Motor neuron (in vitro differentiated cells): ENCODE data around the gene CDT1. TPM values are rescaled to one million over a fixed set of nuclear protein-coding genes. Genes with fewer than 3 reads are reported as not detected.

Experiments used
- ATAC-seq, 8 experiments: fragments of 200-7000 bp; cut with Tn5 transposase; replicated peaks in 6 of 8; 2 replicates each; pipeline ENCODE4 v1.8.0; 2021; ENCODE audit warnings: mild to moderate bottlenecking in 8 of 8, moderate library complexity in 8 of 8
- H3K27ac ChIP-seq, 2 donors: fragments of 250-450 bp; sonication (Bioruptor Pico); 2 replicates each; pipeline ENCODE4 v1.9.0; 2021; ENCODE audit warnings: antibody characterized with exemption in 2 of 2, mild to moderate bottlenecking in 2 of 2, moderate library complexity in 1 of 2
- H3K4me1 ChIP-seq, 2 donors: fragments of 250-450 bp; sonication (Bioruptor Pico); replicated peaks in 1 of 2; 2 replicates each; pipeline ENCODE4 v1.6.1; 2021; ENCODE audit warnings: antibody characterized with exemption in 2 of 2, mild to moderate bottlenecking in 2 of 2, moderate library complexity in 1 of 2
- H3K4me3 ChIP-seq, 5 donors: fragments of 250-450 bp; sonication (Bioruptor Pico); 2 replicates each; pipeline ENCODE4 v1.9.0; 2021; ENCODE audit warnings: antibody characterized with exemption in 5 of 5, mild to moderate bottlenecking in 5 of 5, moderate library complexity in 4 of 5
- WGBS, 10 experiments: fragments of 450-650 bp; shearing (Covaris generic); methylation state at CpG; one replicate each; pipeline ENCODE4 v1.0.0; 2022; 5-methylcytosine and 5-hydroxymethylcytosine counted together
- in situ Hi-C, 9 experiments: fragments of 400-800 bp; cut with MboI; loops; one replicate each; pipeline ENCODE4 v1.15.0; 2021; ENCODE audit warnings: low sequenced_read_pairs in 9 of 9, low pct_unique_long_range_greater_than_20kb in 2 of 9; ENCODE audit not compliant: unreplicated experiment in 9 of 9
- total RNA-seq, 8 experiments: library from RNA; unstranded; fragments of 300-600 nt; gene quantifications; 2 replicates each; pipeline versions ENCODE4 v1.2.3 to v1.2.4, GENCODE V29; 2022

CDT1 gene
- total RNA-seq, result 10 to 100 TPM in 3 of 8 experiments, 1 to 10 TPM in 4, under 1 TPM in 1; 0.71 to 18.2 (median 3.9) TPM

- peak within 1 kb of the TSS; percentile 30 to 56 for H3K27ac ChIP-seq
- in situ Hi-C loops, result loop anchor here in 1 of 9 experiments (25.0 kb wide), 1 partner anchor 359 kb away; the partner anchor contains the start of gene CDH15
- H3K4me1 ChIP-seq, result peaks cover 6 to 20% of the 10 kb centered on the region in 2 donors
- H3K4me3 ChIP-seq, result peak within 1 kb of the TSS; percentile 50 to 84 (median 61)
- WGBS, 10 experiments, result 0% methylated on average over 2 to 7 of the region's 98 CpGs; no CpG with 5 or more reads in 8 of the 10 experiments
- peak; percentile 26 to 60 (median 52) for ATAC-seq
These were observed at the start of gene CDT1 for GRCh38 chr16:88803264-88803987. CDT1 (plus strand) TSS chr16:88803789; CDS start chr16:88803832, 43 bp downstream.

DNA sequence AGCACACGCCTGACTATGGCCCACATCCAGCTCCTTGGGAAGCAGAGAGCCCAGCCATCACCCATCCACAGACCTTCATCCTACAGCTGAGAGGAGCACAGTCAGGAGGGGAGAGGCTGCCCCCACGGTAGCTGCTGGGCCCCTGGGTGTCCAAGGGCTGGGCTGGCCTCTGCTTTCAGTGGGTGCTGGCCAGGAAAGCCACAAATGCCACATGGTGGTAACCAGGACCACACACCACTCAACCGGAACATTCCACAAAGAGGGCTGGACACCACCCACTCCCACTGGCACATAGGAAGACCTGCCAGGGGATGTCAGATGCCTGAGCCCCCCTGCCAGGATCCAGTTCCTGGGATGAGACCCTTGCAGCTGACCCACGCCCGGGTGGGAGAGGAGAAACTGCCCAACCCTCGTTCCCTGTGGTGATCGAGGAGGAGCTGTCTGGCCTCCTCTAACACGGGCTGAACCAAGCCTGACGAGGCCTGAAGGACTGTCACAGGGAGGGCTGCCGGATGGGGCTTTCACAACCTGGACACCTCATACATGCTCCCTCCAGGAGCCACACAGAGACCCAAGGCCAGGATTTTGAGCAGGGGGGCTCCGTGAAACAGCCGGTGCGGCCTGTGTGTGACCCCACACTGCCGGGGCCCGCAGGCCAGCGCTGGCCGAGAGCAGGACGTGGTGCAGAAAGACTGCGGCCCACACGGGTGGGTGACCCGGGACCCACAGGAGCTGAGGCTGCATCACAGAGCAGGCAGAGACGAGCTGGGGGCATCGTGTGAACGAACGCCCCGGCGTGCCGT is 49.3 kb upstream of the CDT1 start:
- ATAC-seq, result peak in 2 of 8 experiments; percentile 2 to 8
- in situ Hi-C loops, result no loop called here
- Histone ChIP-seq H3K27ac (no peak overlapping the region), H3K4me3 (no peak overlapping the region), H3K4me1 (peaks cover 0 to 16% of the 10 kb centered on the region in 2 donors)
- WGBS, 10 experiments, result 89 to 95% methylated on average over 4 to 5 of the region's 28 CpGs; no CpG with 5 or more reads in 8 of the 10 experiments

- Histone ChIP-seq H3K4me3 (no peak overlapping the region), H3K4me1 (peaks cover 0 to 16% of the 10 kb centered on the region in 2 donors), H3K27ac (no peak overlapping the region)
- ATAC-seq, result peak in 7 of 8 experiments; percentile 19 to 76 (median 60)
- in situ Hi-C loops, result no loop called here
- WGBS, 10 experiments, result 20 to 90% (median 64%) methylated on average over 2 to 13 of the region's 42 CpGs; no CpG with 5 or more reads in 4 of the 10 experiments
These were observed 48.5 kb upstream of the CDT1 start for GRCh38 chr16:88754912-88755744.

- ATAC-seq, result peak in 2 of 8 experiments; percentile 4 to 6
- Histone ChIP-seq H3K4me3 (no peak overlapping the region), H3K4me1 (peaks cover 2 to 16% of the 10 kb centered on the region in 2 donors), H3K27ac (no peak overlapping the region)
- WGBS, 10 experiments, result 70 to 100% (median 78%) methylated on average over 1 to 5 of the region's 23 CpGs; no CpG with 5 or more reads in 6 of the 10 experiments
- in situ Hi-C loops, result no loop called here
These were observed 47.7 kb upstream of the CDT1 start for GRCh38 chr16:88755745-88756443.

- Histone ChIP-seq H3K4me1 (peaks cover 2 to 23% of the 10 kb centered on the region in 2 donors), H3K27ac (no peak overlapping the region), H3K4me3 (no peak overlapping the region)
- in situ Hi-C loops, result no loop called here
- WGBS, 10 experiments, result 82 to 100% (median 93%) methylated on average over 1 to 5 of the region's 13 CpGs; no CpG with 5 or more reads in 3 of the 10 experiments
- ATAC-seq, result peak in 2 of 8 experiments; percentile 14 to 68
These were observed 45.2 kb upstream of the CDT1 start for GRCh38 chr16:88758227-88758943.

GRCh38 chr16:88758944-88759244 is 44.7 kb upstream of the CDT1 start:
- no peak for ATAC-seq
- no peak overlapping the region for H3K4me3 ChIP-seq
- WGBS, 10 experiments, result 51 to 100% (median 81%) methylated on average over 1 to 6 of the region's 6 CpGs; no CpG with 5 or more reads in 2 of the 10 experiments
- H3K4me1 ChIP-seq, result peaks cover 2 to 28% of the 10 kb centered on the region in 2 donors
- in situ Hi-C loops, result no loop called here
- no peak overlapping the region for H3K27ac ChIP-seq

DNA sequence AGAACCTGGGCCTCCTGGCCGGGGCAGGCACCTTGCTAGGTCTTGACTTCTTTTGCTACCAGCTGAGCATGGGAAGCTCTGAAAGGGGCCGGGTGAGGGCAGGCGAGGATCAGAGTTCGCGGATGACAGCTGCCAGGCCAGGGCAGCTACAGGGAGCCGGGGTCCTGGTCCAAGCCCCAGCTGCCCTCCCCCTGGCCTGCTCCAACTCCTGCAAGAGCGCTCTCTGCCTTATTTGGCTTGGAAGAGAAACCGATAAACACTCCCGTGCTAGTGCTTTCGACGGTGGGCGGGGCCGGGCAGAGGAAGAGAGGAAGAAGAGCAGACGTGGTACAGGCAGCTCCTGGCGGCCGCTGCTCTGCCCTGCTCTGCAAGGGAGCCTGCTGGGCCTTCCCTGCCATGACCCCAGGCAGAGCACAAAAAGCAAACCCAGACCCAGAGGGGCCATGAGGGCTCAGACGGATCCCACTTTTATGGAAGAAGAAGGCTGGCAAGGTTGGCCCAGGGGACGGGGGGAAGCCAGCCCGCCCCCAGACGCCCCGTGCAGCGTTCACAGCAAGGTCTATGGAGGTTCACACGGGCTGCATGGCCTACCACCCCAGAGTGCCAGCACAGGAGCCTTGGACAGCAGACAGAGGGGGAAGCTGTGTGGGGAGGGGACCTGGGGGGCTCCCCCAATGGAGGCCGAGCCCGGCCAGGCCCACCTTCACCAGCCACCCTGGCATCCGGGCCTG is 44.2 kb upstream of the CDT1 start:
- ATAC-seq, result peak in 3 of 8 experiments; percentile 21 to 41 (median 37)
- no peak overlapping the region for H3K4me3 ChIP-seq
- 27 to 100% (median 66%) methylated on average over 1 to 10 of the region's 26 CpGs; no CpG with 5 or more reads in 6 of the 10 experiments for WGBS, 10 experiments
- in situ Hi-C loops, result no loop called here
- peaks cover 2 to 26% of the 10 kb centered on the region in 2 donors for H3K4me1 ChIP-seq
- H3K27ac ChIP-seq, result no peak overlapping the region

- Histone ChIP-seq H3K4me1 (peaks cover 2 to 24% of the 10 kb centered on the region in 2 donors), H3K4me3 (no peak overlapping the region), H3K27ac (no peak overlapping the region)
- 50% methylated on average over 1 of the region's 22 CpGs; no CpG with 5 or more reads in 9 of the 10 experiments for WGBS, 10 experiments
- ATAC-seq, result no peak
- in situ Hi-C loops, result no loop called here
These were observed 43.6 kb upstream of the CDT1 start for GRCh38 chr16:88759976-88760350.

- Histone ChIP-seq H3K4me1 (peaks cover 2 to 22% of the 10 kb centered on the region in 2 donors), H3K4me3 (no peak overlapping the region), H3K27ac (no peak overlapping the region)
- WGBS, 10 experiments, result 80 to 100% methylated on average over 1 to 3 of the region's 24 CpGs; no CpG with 5 or more reads in 8 of the 10 experiments
- ATAC-seq, result peak in 1 of 8 experiments; percentile 28
- in situ Hi-C loops, result no loop called here
These were observed 43.0 kb upstream of the CDT1 start for GRCh38 chr16:88760424-88761142.

- no peak overlapping the region for H3K27ac ChIP-seq
- WGBS, 10 experiments, result 92% methylated on average over 5 of the region's 11 CpGs; no CpG with 5 or more reads in 9 of the 10 experiments
- in situ Hi-C loops, result no loop called here
- peaks cover 2 to 20% of the 10 kb centered on the region in 2 donors for H3K4me1 ChIP-seq
- no peak overlapping the region for H3K4me3 ChIP-seq
- ATAC-seq, result no peak
These were observed 42.5 kb upstream of the CDT1 start for GRCh38 chr16:88761143-88761534.

GRCh38 chr16:88761830-88762229 is 41.8 kb upstream of the CDT1 start:
- no peak overlapping the region for H3K4me3 ChIP-seq
- no CpG with 5 or more reads among the region's 10 CpGs for WGBS, 10 experiments
- in situ Hi-C loops, result no loop called here
- no peak for ATAC-seq
- peaks cover 2 to 23% of the 10 kb centered on the region in 2 donors for H3K4me1 ChIP-seq
- no peak overlapping the region for H3K27ac ChIP-seq
